ENCODE results near the gene ST3GAL5.

- TF ChIP-seq CTCF (IDR thresholded peaks at IDR 0.05), result no peak
- no peak for TF ChIP-seq POLR2A (IDR thresholded peaks at IDR 0.05)
- no peak for TF ChIP-seq POLR2AphosphoS5 (IDR thresholded peaks at IDR 0.05)
- no peak for TF ChIP-seq EP300 (IDR thresholded peaks at IDR 0.05; ENCODE audit: low read depth)
Observed at GRCh38 chr2:85899849-85900248, 11.1 kb upstream of the ST3GAL5 start.
